HG03095 (cell line): ENCODE data around the gene PRLH.
"Not testable (repeated sequence)": the region's sequence is repeated elsewhere in the genome, so short reads cannot be mapped to it uniquely, and the experiment has no call there.

Source experiments
- ATAC-seq: cut with Tn5 transposase; IDR thresholded peaks from one replicate; pipeline ENCODE4 v1.9.1; 2021; ENCODE audit warnings: moderate library complexity; ENCODE audit not compliant: unreplicated experiment

PRLH gene

GRCh38 chr2:237599465-237600110 lies 33.2 kb downstream of the PRLH start:
- no peak for ATAC-seq

- ATAC-seq = no peak
Measured at GRCh38 chr2:237600205-237600846, 34.0 kb downstream of the PRLH start.

GRCh38 chr2:237601453-237602116 lies 35.2 kb downstream of the PRLH start:
- ATAC-seq = no peak

GRCh38 chr2:237602409-237602808 lies 36.0 kb downstream of the PRLH start:
- no peak for ATAC-seq

GRCh38 chr2:237603049-237603717 lies 36.8 kb downstream of the PRLH start:
- no peak for ATAC-seq

GRCh38 chr2:237603718-237604362 lies 37.5 kb downstream of the PRLH start:
- no peak for ATAC-seq

- ATAC-seq = no peak
Measured at GRCh38 chr2:237604391-237604790, 38.0 kb downstream of the PRLH start.

GRCh38 chr2:237604960-237605359 lies 38.6 kb downstream of the PRLH start:
- ATAC-seq = no peak

- not testable (repeated sequence) for ATAC-seq
Measured at GRCh38 chr2:237606522-237606921, 40.1 kb downstream of the PRLH start.

- no peak for ATAC-seq
Measured at GRCh38 chr2:237612527-237613357, 46.4 kb downstream of the PRLH start.

- ATAC-seq = no peak
Measured at GRCh38 chr2:237613679-237614078, 47.3 kb downstream of the PRLH start.

- ATAC-seq = no peak
Measured at GRCh38 chr2:237614151-237614720, 47.9 kb downstream of the PRLH start.

- ATAC-seq = no peak
Measured at GRCh38 chr2:237615631-237616249, 49.4 kb downstream of the PRLH start.

- ATAC-seq = no peak
Measured at GRCh38 chr2:237616373-237616733, 50.0 kb downstream of the PRLH start.
